GM18502 (cell line): ENCODE results near the gene S1PR2.

Source experiments
- ATAC-seq: cut with Tn5 transposase; IDR thresholded peaks from one replicate; pipeline ENCODE4 v1.9.1; 2021; ENCODE audit warnings: mild to moderate bottlenecking; ENCODE audit not compliant: unreplicated experiment, poor library complexity

The S1PR2 gene

DNA sequence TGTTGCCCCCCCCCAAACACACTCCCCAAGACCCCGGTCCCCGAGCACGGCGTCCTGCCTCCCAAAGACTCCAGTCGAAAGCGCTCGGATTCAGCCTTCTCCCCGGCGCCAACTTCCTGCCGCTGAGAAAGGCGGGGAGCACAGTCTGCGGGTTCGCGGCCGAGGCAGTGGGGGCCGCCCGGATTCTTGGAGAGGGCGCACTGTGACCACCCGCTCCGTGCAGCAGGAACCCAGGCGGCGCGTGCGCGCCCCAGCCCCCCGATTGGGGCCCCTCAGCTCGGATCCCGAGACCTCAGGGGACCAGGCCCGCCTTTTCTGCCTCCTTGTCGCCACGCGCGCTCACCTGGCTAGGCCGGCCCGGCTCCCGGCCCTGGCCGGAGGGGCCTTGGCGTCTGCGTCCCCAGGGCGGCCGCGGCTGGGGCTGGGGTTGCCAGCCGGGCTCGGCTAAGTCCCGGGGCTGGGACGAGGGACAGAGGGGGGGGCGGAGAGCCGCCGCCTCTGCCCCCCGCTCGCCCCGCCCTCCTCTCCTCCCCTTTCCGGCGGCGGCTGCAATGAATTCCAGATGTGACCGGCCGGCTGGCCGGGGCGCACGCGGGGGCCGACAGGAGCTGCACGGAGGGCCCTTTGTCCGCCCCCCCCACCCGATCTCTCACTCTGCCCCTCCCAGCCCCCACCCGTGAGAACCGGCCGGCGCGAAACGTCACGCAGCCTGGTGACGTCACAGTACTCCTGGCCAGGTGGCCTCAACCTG lies at the start of gene S1PR2:
Gene S1PR2, minus strand, starts transcription at position 471 of the 751 bp plus-strand sequence. CDS start 6,426 bp downstream, outside the sequence.
- peak; percentile 44 for ATAC-seq

DNA sequence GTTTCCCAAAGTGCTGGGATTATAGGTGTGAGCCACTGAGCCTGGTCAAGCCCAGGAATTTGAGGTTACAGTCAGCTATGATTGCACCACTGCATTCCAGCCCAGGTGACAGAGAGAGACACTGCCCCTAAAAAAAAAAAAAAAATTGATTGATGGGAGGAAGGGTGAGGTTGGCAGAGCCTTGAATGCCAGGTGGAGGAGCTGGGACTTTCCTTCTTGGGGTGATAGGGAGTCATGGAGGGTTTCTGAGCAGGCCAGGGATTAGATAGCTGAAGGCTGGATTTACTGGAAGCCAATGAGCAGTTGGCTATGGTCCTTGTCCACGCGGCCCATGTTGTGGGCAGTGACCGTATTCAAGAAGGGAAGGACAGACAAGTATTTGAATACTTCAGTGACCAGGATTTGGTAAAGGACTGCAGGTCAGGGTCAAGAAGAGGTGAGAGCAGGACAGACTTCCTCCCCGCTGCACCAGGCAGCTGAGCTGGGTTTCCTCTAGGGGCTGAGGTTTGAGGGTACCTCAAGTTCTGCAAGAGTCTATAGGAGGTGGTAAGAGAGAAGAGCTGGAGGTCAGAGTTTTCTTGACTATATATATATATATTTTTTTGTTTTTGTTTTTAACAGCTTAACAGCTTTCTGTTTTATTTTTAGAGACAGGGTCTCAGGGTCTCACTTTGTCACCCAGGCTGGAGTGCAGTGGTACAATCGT lies 48.8 kb upstream of the S1PR2 start:
- ATAC-seq = no peak

DNA sequence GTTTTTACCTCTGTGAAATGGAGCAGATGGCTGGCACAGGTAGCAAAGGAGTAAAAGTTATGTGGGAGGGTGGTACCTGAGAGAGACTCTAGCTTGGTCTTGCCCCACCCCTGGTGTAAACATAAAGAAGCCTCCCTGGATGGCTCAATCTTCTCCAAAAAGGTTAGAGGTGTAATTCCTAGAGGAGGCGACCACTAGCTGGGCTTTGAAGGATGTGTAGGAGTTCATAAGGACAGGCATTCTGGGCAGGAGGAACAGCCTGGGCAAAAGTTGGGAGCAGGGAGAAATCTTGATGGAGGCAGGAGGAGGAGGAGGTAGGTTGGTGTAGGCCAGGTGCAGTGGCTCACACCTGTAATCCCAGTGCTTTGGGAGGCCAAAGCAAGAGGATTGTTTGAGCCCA lies 47.8 kb upstream of the S1PR2 start:
- no peak for ATAC-seq

DNA sequence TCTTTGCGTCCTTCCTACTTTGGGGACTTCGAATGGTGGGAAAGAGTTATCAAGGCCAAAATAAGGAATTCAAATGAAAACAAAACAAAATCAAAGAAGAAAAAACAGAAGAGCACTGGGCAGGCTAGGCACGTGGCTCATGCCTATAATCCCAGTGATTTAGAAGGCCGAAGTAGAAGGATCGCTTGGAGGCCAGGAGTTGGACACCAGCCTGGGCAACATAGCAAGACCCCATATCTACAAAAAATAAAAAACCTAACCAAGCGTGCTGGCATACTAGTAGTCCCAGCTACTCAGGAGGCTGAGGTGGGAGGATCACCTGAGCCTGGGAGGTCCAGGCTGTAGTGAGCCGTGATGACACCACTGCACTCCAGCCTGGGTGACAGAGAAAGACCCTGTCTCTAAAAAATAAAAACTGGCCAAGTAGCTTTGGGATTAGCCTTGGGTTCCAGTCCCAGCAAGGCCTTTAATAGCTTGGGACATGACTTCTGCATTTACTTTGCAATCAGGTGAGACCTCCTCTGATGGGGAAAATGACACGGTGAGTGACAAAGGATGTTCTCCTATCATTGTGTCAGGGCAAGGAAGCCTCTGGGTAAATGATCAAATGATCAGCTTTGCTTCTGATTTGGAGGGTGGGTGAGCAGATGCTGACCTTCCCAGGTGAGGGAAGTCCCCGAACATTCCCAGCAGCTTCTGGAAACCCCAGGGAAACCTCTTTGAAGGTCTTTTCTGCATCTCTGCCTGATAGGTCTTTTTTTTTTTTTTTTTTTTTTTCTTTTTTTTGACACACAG lies 46.9 kb upstream of the S1PR2 start:
- ATAC-seq = no peak

- no peak for ATAC-seq
Measured at GRCh38 chr19:10274589-10274988, 43.5 kb upstream of the S1PR2 start.

DNA sequence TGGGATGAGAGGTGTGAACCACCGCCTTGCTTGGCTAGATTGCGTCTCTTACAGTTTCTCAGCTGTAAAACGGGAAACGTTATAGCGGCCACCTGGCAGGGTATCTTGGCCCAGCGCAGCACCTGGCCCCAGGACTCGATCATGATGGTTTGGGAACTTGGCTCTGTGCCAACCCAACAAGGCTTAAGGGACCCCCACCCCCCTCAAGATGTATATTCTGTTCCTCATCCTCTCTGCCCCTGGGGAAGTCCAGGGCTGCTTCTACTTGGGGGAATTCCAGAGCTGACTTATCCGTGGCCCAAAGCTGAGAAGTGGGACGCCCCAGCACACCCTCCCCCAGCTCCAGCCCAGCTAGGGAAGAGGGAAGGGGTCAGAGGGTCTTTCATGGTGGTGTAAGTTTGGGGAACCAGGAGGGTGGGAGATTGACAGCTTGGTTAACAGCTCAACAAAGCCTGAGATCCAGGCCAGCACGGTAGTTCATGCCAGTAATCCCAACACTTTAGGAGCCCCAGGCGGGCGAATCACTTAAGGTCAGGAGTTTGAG lies 40.5 kb upstream of the S1PR2 start:
- ATAC-seq = peak; percentile 33

DNA sequence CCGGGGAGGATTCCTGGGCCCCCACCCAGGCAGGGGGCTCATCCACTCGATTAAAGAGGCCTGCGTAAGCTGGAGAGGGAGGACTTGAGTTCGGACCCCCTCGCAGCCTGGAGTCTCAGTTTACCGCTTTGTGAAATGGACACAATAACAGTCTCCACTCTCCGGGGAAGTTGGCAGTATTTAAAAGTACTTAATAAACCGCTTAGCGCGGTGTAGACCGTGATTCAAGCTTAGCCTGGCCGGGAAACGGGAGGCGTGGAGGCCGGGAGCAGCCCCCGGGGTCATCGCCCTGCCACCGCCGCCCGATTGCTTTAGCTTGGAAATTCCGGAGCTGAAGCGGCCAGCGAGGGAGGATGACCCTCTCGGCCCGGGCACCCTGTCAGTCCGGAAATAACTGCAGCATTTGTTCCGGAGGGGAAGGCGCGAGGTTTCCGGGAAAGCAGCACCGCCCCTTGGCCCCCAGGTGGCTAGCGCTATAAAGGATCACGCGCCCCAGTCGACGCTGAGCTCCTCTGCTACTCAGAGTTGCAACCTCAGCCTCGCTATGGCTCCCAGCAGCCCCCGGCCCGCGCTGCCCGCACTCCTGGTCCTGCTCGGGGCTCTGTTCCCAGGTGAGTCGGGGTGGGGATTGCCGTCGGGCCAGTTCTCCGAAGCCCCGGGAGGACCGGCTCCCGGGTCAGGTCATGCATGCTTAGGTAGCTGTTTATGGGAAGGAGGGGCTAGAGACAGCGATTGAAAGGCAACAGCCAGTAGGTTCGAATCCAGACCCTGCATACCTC lies 39.7 kb upstream of the S1PR2 start, which contains the start of gene ICAM1:
Gene ICAM1, plus strand, starts transcription at position 505 of the 779 bp plus-strand sequence. Its CDS starts 40 bp downstream, at position 545.
- ATAC-seq = peak; percentile 45

GRCh38 chr19:10270180-10270615 lies 39.1 kb upstream of the S1PR2 start:
- peak; percentile 38 for ATAC-seq

GRCh38 chr19:10269333-10270179 lies 38.4 kb upstream of the S1PR2 start:
- ATAC-seq = peak; percentile 37

DNA sequence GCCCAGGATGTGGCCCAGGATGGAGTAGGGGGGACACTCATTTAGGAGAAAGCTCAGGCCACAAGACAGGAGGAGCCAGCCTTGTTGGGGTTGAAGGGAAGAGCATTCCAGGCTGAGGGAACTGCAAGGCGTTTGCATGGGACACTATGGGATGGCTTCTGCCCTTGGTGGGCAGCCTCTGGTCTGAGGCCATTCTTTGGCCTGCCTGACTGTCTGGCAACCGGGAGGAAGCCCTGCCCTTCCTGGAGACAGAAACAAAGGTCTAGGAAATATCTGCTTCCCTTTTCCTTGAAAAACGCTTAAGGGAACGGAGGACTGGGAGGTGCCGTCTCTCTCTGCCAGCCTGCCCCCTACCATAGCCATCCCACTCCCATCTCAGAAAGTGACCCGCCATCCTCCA lies 36.9 kb upstream of the S1PR2 start:
- no peak for ATAC-seq

- no peak for ATAC-seq
Measured at GRCh38 chr19:10266706-10267105, 35.6 kb upstream of the S1PR2 start.

DNA sequence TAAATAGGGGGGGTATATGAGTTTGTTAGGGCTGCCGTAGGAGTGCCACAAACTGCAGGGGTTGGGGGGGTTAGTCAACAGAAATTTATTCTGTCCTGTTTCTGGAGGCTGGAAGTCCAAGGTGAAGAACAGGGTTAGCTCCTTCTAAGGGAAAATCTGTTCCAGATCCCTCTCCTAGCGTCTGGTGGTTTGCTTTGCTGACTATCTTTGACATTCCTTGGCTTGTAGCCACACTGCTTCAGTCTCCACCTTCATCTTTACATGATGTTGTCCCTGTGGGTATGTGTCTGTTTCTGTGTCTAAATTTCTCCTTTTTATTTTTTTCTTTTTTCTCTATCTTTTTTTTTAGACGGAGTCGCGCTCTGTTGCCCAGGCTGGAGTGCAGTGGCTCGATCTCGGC lies 31.6 kb upstream of the S1PR2 start:
- no peak for ATAC-seq

DNA sequence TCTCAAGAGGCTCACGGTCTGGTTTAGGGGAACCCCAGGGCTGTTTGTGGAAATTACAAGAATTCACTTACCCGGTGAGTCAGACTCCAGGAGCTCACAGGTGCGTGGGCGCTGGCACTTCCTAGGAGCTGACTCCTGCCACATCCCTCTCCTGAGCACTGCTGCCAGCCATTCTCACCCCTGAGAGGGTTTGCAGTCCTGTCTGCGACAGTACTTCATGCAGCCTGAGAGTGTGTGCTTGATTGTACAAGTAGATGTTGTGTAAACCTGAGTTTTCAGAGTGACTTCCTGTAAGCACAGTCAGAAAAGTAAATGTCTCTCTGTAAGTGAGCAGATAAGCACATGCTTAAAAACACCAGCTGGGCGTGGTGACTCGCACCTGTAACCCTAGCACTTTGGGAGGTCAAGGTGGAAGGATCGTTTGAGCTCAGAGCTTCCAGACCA lies 29.0 kb upstream of the S1PR2 start:
- ATAC-seq = no peak

- no peak for ATAC-seq
Measured at GRCh38 chr19:10259162-10259905, 28.2 kb upstream of the S1PR2 start.

- ATAC-seq = no peak
Measured at GRCh38 chr19:10258080-10258710, 27.1 kb upstream of the S1PR2 start.

GRCh38 chr19:10256970-10257615 lies 26.0 kb upstream of the S1PR2 start:
- no peak for ATAC-seq

DNA sequence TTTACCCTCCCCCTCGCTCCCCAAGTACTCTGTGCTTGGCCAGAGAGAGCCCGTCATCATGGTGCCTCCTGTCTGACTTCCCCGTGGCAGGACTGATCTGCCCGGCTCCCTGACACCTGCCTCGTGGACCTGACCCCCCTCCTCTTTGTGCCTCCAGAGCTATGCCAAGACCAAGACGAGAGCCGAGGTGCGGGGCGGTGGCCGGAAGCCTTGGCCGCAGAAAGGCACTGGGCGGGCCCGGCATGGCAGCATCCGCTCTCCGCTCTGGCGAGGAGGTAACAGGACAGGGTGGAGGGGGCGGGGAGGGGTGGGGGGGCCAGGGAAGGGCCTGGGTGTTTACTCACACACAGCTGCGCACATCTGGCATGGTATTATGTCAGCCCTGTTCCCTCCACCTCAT lies 25.4 kb upstream of the S1PR2 start:
- ATAC-seq = no peak
